Mesendoderm (in vitro differentiated cells): ENCODE results near the gene VOPP1.

Source experiments
- DNase-seq: peaks from one replicate; pipeline ENCODE4 v3.0.0; 2013
- H2AK5ac ChIP-seq: 2 replicates; pipeline ENCODE4 v1.6.1; 2013; ENCODE audit warnings: low read length, inconsistent platforms
- H2BK120ac ChIP-seq: 2 replicates; pipeline ENCODE4 v1.6.1; 2013; ENCODE audit warnings: low read depth, mild to moderate bottlenecking, low read length, moderate library complexity, mixed read lengths
- H2BK15ac ChIP-seq: replicated peaks from 2 replicates; pipeline ENCODE4 v1.6.1; 2013; ENCODE audit warnings: low read depth, mild to moderate bottlenecking, moderate library complexity
- H2BK5ac ChIP-seq: 2 replicates; pipeline ENCODE4 v1.6.1; 2013; ENCODE audit warnings: low read length, inconsistent platforms
- H3K18ac ChIP-seq: 2 replicates; pipeline ENCODE4 v1.6.1; 2013; ENCODE audit warnings: mild to moderate bottlenecking, low read length, mixed read lengths
- H3K23ac ChIP-seq: one replicate; pipeline ENCODE4 v1.6.1; 2013; ENCODE audit warnings: low read length
- H3K27ac ChIP-seq: 2 replicates; pipeline ENCODE4 v1.5.1; 2013; ENCODE audit warnings: low read depth, mild to moderate bottlenecking, inconsistent platforms, low read length, moderate library complexity
- H3K27me3 ChIP-seq: 2 replicates; pipeline ENCODE4 v1.6.1; 2013; ENCODE audit warnings: low read length, control low read depth, mild to moderate bottlenecking, inconsistent platforms; ENCODE audit not compliant: insufficient read depth, poor library complexity
- H3K36me3 ChIP-seq: 2 replicates; pipeline ENCODE4 v1.6.1; 2013; ENCODE audit warnings: low read length, inconsistent platforms; ENCODE audit not compliant: control insufficient read depth, insufficient read depth
- H3K4ac ChIP-seq: one replicate; pipeline ENCODE4 v1.6.1; 2013; ENCODE audit warnings: low read depth, mild to moderate bottlenecking, low read length, moderate library complexity
- H3K4me1 ChIP-seq: 2 replicates; pipeline ENCODE4 v1.6.1; 2013; ENCODE audit warnings: low read depth, low read length, inconsistent platforms; ENCODE audit not compliant: control insufficient read depth
- H3K4me2 ChIP-seq: 2 replicates; pipeline ENCODE4 v1.6.1; 2013; ENCODE audit warnings: low read length
- H3K4me3 ChIP-seq: 2 replicates; pipeline ENCODE4 v1.5.1; 2013; ENCODE audit warnings: mild to moderate bottlenecking, low read length
- H3K56ac ChIP-seq: one replicate; pipeline ENCODE4 v1.6.1; 2013; ENCODE audit warnings: low read length
- H3K79me1 ChIP-seq: 2 replicates; pipeline ENCODE4 v1.6.1; 2013; ENCODE audit warnings: low read length, inconsistent platforms
- H3K79me2 ChIP-seq: 2 replicates; pipeline ENCODE4 v1.6.1; 2013; ENCODE audit warnings: mild to moderate bottlenecking, low read length; ENCODE audit not compliant: control insufficient read depth, insufficient read depth
- H3K9ac ChIP-seq: 2 replicates; pipeline ENCODE4 v1.6.1; 2013; ENCODE audit warnings: low read length, inconsistent platforms
- H4K5ac ChIP-seq: one replicate; pipeline ENCODE4 v1.6.1; 2013; ENCODE audit warnings: low read length
- H4K8ac ChIP-seq: one replicate; pipeline ENCODE4 v1.6.1; 2013; ENCODE audit warnings: low read depth, mild to moderate bottlenecking, control low read depth, low read length, moderate library complexity
- WGBS: extraction: QIAGEN DNeasy Blood & Tissue Kit; methylation state at CpG from one replicate; pipeline ENCODE4 v1.1.7; 2013; ENCODE audit warnings: low lambda C conversion rate, missing lambda C conversion rate; ENCODE audit not compliant: insufficient coverage; ENCODE audit errors: extremely low coverage; 5-methylcytosine and 5-hydroxymethylcytosine counted together

The VOPP1 gene

DNA sequence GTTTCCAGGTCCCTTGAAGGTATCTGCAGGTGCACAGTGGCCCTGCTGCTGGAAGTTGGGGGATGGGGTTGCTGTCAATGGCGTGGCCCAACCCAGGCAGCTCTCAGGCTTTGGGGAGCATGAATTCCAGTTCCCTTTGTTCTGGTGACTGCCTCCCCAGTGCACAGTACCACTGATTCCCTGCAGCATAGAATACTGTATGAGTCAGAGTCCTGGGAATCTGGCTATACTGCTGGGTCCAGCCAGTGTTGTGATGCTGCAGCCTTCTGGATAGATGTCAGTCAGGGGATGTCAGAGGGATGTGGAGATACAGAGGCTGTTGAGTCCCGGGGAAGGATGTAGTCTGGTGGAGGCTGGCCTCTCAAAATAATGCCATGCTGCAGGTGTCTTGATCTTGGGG, 107.9 kb downstream of the VOPP1 start:
- no peak for DNase-seq
- Histone ChIP-seq H3K36me3 (peaks cover 1% of the 10 kb centered on the region), H4K8ac (no peak overlapping the region), H3K4me3 (no peak overlapping the region), H3K23ac (no peak overlapping the region), H3K27me3 (no peaks in the 10 kb centered on the region), H2BK120ac (no peak overlapping the region), H2AK5ac (no peak overlapping the region), H3K79me1 (no peaks in the 10 kb centered on the region), H2BK15ac (no peak overlapping the region), H3K4me1 (no peaks in the 10 kb centered on the region), H3K4me2 (no peak overlapping the region), H3K4ac (no peak overlapping the region), H3K18ac (no peak overlapping the region), H3K79me2 (no peaks in the 10 kb centered on the region), H2BK5ac (no peak overlapping the region), H3K27ac (no peak overlapping the region), H4K5ac (no peak overlapping the region), H3K56ac (no peak overlapping the region), H3K9ac (no peak overlapping the region)
- no CpG with 5 or more reads among the region's 2 CpGs for WGBS

GRCh38 chr7:55463686-55464262, 108.5 kb downstream of the VOPP1 start:
- H3K56ac ChIP-seq = no peak overlapping the region
- no peak overlapping the region for H2BK15ac ChIP-seq
- WGBS = no CpG with 5 or more reads among the region's 4 CpGs
- no peak overlapping the region for H2AK5ac ChIP-seq
- H3K9ac ChIP-seq = no peak overlapping the region
- no peak overlapping the region for H4K5ac ChIP-seq
- no peak overlapping the region for H2BK120ac ChIP-seq
- no peak overlapping the region for H3K4me2 ChIP-seq
- no peak overlapping the region for H4K8ac ChIP-seq
- H2BK5ac ChIP-seq = no peak overlapping the region
- H3K4ac ChIP-seq = no peak overlapping the region
- DNase-seq = no peak
- H3K79me2 ChIP-seq = no peaks in the 10 kb centered on the region
- H3K4me1 ChIP-seq = no peaks in the 10 kb centered on the region
- no peaks in the 10 kb centered on the region for H3K79me1 ChIP-seq
- H3K36me3 ChIP-seq = peaks cover 1% of the 10 kb centered on the region
- H3K18ac ChIP-seq = no peak overlapping the region
- no peak overlapping the region for H3K23ac ChIP-seq
- H3K4me3 ChIP-seq = no peak overlapping the region
- no peak overlapping the region for H3K27ac ChIP-seq
- no peaks in the 10 kb centered on the region for H3K27me3 ChIP-seq

DNA sequence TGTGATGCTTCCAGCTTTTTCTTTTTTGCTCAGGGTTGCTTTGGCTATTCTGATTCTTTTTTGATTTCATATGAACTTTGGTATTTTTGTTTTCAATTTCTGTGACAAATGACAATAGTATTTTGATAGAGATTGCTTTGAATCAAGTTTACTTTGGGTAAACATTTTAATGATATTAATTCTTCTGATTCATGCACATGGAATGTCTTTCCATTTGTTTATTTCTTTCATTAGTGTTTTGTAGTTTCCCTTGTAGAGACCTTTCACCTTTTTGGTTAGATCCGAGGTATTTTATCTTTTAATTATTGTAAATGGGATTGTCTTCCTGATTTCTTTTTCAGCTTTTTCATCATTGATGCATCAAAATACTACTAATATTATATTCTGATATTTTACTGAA, 114.0 kb downstream of the VOPP1 start:
- H4K5ac ChIP-seq = no peak overlapping the region
- no peak overlapping the region for H3K4me2 ChIP-seq
- no peaks in the 10 kb centered on the region for H3K79me2 ChIP-seq
- no peak for DNase-seq
- no peak overlapping the region for H3K27ac ChIP-seq
- H2AK5ac ChIP-seq = no peak overlapping the region
- no peaks in the 10 kb centered on the region for H3K27me3 ChIP-seq
- no CpG with 5 or more reads among the region's 1 CpG for WGBS
- no peak overlapping the region for H3K23ac ChIP-seq
- no peak overlapping the region for H3K18ac ChIP-seq
- no peaks in the 10 kb centered on the region for H3K79me1 ChIP-seq
- no peaks in the 10 kb centered on the region for H3K36me3 ChIP-seq
- no peak overlapping the region for H4K8ac ChIP-seq
- H3K4me3 ChIP-seq = no peak overlapping the region
- no peak overlapping the region for H3K4ac ChIP-seq
- H3K4me1 ChIP-seq = no peaks in the 10 kb centered on the region
- H3K56ac ChIP-seq = no peak overlapping the region
- no peak overlapping the region for H2BK120ac ChIP-seq
- no peak overlapping the region for H3K9ac ChIP-seq
- no peak overlapping the region for H2BK15ac ChIP-seq
- no peak overlapping the region for H2BK5ac ChIP-seq

GRCh38 chr7:55457801-55458200, 114.5 kb downstream of the VOPP1 start:
- Histone ChIP-seq H2BK15ac (no peak overlapping the region), H2AK5ac (no peak overlapping the region), H3K56ac (no peak overlapping the region), H3K79me2 (no peaks in the 10 kb centered on the region), H3K27ac (no peak overlapping the region), H3K23ac (no peak overlapping the region), H4K5ac (no peak overlapping the region), H3K18ac (no peak overlapping the region), H3K4me2 (no peak overlapping the region), H2BK120ac (no peak overlapping the region), H3K9ac (no peak overlapping the region), H2BK5ac (no peak overlapping the region), H3K4me3 (no peak overlapping the region), H4K8ac (no peak overlapping the region), H3K4me1 (no peaks in the 10 kb centered on the region), H3K79me1 (no peaks in the 10 kb centered on the region), H3K36me3 (no peaks in the 10 kb centered on the region), H3K4ac (no peak overlapping the region), H3K27me3 (no peaks in the 10 kb centered on the region)
- DNase-seq = no peak
- WGBS = no CpG with 5 or more reads among the region's 1 CpG

- H3K79me2 ChIP-seq = no peaks in the 10 kb centered on the region
- no peak overlapping the region for H3K56ac ChIP-seq
- H4K5ac ChIP-seq = no peak overlapping the region
- H2BK120ac ChIP-seq = no peak overlapping the region
- no peaks in the 10 kb centered on the region for H3K79me1 ChIP-seq
- no peaks in the 10 kb centered on the region for H3K4me1 ChIP-seq
- no peak overlapping the region for H3K9ac ChIP-seq
- no peak overlapping the region for H2AK5ac ChIP-seq
- no peaks in the 10 kb centered on the region for H3K36me3 ChIP-seq
- no peak overlapping the region for H3K27ac ChIP-seq
- H2BK15ac ChIP-seq = no peak overlapping the region
- no peak overlapping the region for H3K4me3 ChIP-seq
- WGBS = no CpG with 5 or more reads among the region's 4 CpGs
- no peak overlapping the region for H3K4me2 ChIP-seq
- DNase-seq = no peak
- H3K4ac ChIP-seq = no peak overlapping the region
- no peaks in the 10 kb centered on the region for H3K27me3 ChIP-seq
- no peak overlapping the region for H3K23ac ChIP-seq
- no peak overlapping the region for H4K8ac ChIP-seq
- no peak overlapping the region for H2BK5ac ChIP-seq
- no peak overlapping the region for H3K18ac ChIP-seq
Observed at GRCh38 chr7:55452971-55453370, 119.3 kb downstream of the VOPP1 start.

DNA sequence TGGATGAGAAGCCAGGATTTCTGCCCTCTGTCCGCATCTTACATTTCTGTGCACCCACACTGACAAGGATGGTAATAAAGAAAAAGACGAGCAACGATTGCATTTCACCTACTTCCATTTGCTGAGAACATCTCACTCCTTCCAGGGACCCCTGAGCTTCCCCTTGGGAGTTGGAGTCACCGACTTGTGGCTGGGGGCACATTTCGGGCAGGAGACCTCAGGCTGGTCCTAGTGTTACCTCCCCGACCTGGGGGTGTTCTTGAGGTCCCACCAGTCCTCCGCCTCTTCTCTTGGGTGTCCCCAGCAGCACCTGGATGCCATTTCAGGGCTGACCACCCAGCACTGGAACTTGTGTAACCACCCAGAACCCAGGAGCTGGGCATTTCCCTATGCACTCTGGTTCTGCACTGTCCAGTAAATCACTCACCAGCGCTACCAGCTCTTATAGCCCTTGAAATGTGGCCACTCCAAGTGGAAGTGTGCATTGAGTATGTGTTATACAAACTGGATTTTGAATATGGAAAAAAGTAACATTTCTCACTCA, 122.2 kb downstream of the VOPP1 start:
- no peak overlapping the region for H3K4ac ChIP-seq
- DNase-seq = no peak
- no CpG with 5 or more reads among the region's 8 CpGs for WGBS
- no peaks in the 10 kb centered on the region for H3K36me3 ChIP-seq
- no peak overlapping the region for H3K56ac ChIP-seq
- no peak overlapping the region for H3K18ac ChIP-seq
- no peaks in the 10 kb centered on the region for H3K4me1 ChIP-seq
- H2AK5ac ChIP-seq = no peak overlapping the region
- no peak overlapping the region for H3K4me3 ChIP-seq
- H2BK120ac ChIP-seq = no peak overlapping the region
- no peak overlapping the region for H2BK5ac ChIP-seq
- no peak overlapping the region for H3K4me2 ChIP-seq
- no peak overlapping the region for H3K9ac ChIP-seq
- no peak overlapping the region for H3K27ac ChIP-seq
- no peaks in the 10 kb centered on the region for H3K79me2 ChIP-seq
- H2BK15ac ChIP-seq = no peak overlapping the region
- no peak overlapping the region for H4K5ac ChIP-seq
- H4K8ac ChIP-seq = no peak overlapping the region
- no peak overlapping the region for H3K23ac ChIP-seq
- H3K79me1 ChIP-seq = no peaks in the 10 kb centered on the region
- no peaks in the 10 kb centered on the region for H3K27me3 ChIP-seq
